KMS-11 (cell line): ENCODE measurements around the gene CBFA2T3.

Source experiments
- H2AFZ ChIP-seq: fragments of 200-600 bp; sonication (generic); 2 replicates; pipeline ENCODE4 v1.6.1; 2016; ENCODE audit warnings: antibody characterized with exemption, mixed run types, low read depth
- H3K27ac ChIP-seq: fragments of 200-600 bp; sonication (generic); 2 replicates; pipeline ENCODE4 v1.6.1; 2016; ENCODE audit warnings: mild to moderate bottlenecking, mixed run types
- H3K27me3 ChIP-seq: fragments of 200-600 bp; sonication (generic); 2 replicates; pipeline ENCODE4 v1.6.1; 2017; ENCODE audit warnings: mild to moderate bottlenecking, low read depth, mixed run types, moderate library complexity; ENCODE audit not compliant: insufficient read depth
- H3K36me3 ChIP-seq: fragments of 200-600 bp; sonication (generic); 2 replicates; pipeline ENCODE4 v1.6.1; 2017; ENCODE audit warnings: mild to moderate bottlenecking, mixed run types; ENCODE audit not compliant: insufficient read depth
- H3K4me1 ChIP-seq: fragments of 200-600 bp; sonication (generic); 2 replicates; pipeline ENCODE4 v1.6.1; 2016; ENCODE audit warnings: mild to moderate bottlenecking, low read depth, mixed run types; ENCODE audit not compliant: poor library complexity, severe bottlenecking
- H3K4me2 ChIP-seq: fragments of 200-600 bp; sonication (generic); 2 replicates; pipeline ENCODE4 v1.7.0; 2016; ENCODE audit warnings: mild to moderate bottlenecking, mixed run types
- H3K4me3 ChIP-seq: fragments of 200-600 bp; sonication (generic); IDR thresholded peaks from 2 replicates; pipeline ENCODE4 v1.6.1; 2017; ENCODE audit warnings: low read depth, low read length, mixed read lengths; ENCODE audit not compliant: insufficient read depth
- H3K79me2 ChIP-seq: fragments of 200-600 bp; sonication (generic); 2 replicates; pipeline ENCODE4 v1.6.1; 2016; ENCODE audit warnings: low read depth, mixed run types; ENCODE audit not compliant: insufficient read depth
- H3K9ac ChIP-seq: fragments of 200-600 bp; sonication (generic); 2 replicates; pipeline ENCODE4 v1.6.1; 2016; ENCODE audit warnings: mild to moderate bottlenecking, mixed run types
- H4K20me1 ChIP-seq: fragments of 200-600 bp; sonication (generic); 2 replicates; pipeline ENCODE4 v1.6.1; 2016; ENCODE audit warnings: mild to moderate bottlenecking, mixed run types; ENCODE audit not compliant: insufficient read depth
- TF ChIP-seq, protein P1 (sequence below): fragments of 200-600 bp; sonication (generic); conservative IDR thresholded peaks from 2 replicates; pipeline ENCODE4 v1.6.1; 2017; ENCODE audit warnings: low read depth, mild to moderate bottlenecking, antibody characterized with exemption, low read length, moderate library complexity, mixed read lengths

The CBFA2T3 gene

DNA sequence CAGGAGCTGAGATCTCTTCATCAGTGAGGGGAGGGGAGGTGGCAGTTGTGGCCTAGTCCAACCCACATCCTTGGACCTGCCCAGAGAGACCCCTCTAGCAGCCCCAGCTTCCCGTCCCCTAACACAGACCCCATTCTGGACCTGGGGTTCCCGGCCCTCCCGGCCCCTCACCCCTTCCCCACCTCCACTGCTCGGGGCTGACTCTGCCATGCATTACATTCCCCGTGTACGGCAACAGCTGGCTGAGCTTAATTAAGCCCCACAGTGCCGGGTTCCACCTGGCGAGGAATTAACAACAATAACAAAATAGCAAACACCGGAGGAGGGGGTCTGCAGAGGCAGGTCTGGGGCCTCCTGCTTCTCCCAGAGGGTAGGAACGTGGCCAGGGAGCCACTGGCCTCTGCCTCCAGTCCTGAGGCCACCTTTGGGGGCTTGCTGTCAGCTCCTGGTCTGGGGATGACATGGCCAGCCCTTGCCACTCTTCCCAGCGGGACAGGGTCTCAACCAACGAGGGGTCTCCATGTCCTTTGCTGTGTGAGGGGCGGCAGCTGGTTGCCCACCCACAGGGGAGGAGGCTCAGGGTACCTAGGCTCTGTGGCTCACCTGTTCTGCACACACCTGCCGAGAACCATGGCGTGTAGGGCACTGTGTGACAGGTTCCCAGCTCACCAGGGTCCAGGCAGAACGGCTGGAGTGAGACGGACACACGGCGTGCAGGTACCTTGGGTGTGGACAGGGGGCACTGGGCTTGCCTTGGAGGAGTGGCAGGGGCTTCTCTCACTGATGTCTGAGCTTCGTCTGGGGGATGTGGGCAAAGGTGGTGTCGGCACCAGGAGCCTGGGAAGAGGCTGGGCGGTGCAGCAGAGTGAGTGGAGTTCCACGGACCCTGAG lies 46.9 kb upstream of the CBFA2T3 start:
- Histone ChIP-seq H3K4me3 (no peak overlapping the region), H4K20me1 (no peaks in the 10 kb centered on the region), H3K36me3 (no peaks in the 10 kb centered on the region), H3K4me2 (no peak overlapping the region), H3K27ac (no peak overlapping the region), H3K4me1 (peaks cover 6% of the 10 kb centered on the region), H3K9ac (no peak overlapping the region), H3K79me2 (no peaks in the 10 kb centered on the region), H2AFZ (no peak overlapping the region), H3K27me3 (peaks cover 95% of the 10 kb centered on the region)
- TF ChIP-seq, protein P1, sequence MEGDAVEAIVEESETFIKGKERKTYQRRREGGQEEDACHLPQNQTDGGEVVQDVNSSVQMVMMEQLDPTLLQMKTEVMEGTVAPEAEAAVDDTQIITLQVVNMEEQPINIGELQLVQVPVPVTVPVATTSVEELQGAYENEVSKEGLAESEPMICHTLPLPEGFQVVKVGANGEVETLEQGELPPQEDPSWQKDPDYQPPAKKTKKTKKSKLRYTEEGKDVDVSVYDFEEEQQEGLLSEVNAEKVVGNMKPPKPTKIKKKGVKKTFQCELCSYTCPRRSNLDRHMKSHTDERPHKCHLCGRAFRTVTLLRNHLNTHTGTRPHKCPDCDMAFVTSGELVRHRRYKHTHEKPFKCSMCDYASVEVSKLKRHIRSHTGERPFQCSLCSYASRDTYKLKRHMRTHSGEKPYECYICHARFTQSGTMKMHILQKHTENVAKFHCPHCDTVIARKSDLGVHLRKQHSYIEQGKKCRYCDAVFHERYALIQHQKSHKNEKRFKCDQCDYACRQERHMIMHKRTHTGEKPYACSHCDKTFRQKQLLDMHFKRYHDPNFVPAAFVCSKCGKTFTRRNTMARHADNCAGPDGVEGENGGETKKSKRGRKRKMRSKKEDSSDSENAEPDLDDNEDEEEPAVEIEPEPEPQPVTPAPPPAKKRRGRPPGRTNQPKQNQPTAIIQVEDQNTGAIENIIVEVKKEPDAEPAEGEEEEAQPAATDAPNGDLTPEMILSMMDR: no peak

DNA sequence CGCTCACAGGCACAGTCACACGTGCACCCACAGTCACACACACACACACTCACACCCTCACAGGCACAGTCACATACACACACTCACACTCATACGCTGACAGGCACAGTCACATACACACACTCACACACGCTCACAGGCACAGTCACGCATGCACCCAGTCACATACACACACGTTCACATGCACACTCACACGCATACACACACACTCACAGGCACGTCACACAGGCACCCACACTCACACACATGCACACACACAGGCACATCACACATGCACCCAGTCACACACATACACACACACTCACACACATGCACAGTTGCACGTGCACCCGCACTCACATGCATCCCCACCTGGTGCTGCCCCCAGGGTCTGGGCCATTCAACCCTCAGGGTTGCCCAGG lies 46.1 kb upstream of the CBFA2T3 start:
- Histone ChIP-seq H3K27ac (no peak overlapping the region), H4K20me1 (no peaks in the 10 kb centered on the region), H3K27me3 (peaks cover 96% of the 10 kb centered on the region), H3K4me1 (peaks cover 6% of the 10 kb centered on the region), H2AFZ (no peak overlapping the region), H3K4me3 (no peak overlapping the region), H3K36me3 (no peaks in the 10 kb centered on the region), H3K4me2 (no peak overlapping the region), H3K79me2 (no peaks in the 10 kb centered on the region), H3K9ac (no peak overlapping the region)
- TF ChIP-seq, protein P1: no peak

DNA sequence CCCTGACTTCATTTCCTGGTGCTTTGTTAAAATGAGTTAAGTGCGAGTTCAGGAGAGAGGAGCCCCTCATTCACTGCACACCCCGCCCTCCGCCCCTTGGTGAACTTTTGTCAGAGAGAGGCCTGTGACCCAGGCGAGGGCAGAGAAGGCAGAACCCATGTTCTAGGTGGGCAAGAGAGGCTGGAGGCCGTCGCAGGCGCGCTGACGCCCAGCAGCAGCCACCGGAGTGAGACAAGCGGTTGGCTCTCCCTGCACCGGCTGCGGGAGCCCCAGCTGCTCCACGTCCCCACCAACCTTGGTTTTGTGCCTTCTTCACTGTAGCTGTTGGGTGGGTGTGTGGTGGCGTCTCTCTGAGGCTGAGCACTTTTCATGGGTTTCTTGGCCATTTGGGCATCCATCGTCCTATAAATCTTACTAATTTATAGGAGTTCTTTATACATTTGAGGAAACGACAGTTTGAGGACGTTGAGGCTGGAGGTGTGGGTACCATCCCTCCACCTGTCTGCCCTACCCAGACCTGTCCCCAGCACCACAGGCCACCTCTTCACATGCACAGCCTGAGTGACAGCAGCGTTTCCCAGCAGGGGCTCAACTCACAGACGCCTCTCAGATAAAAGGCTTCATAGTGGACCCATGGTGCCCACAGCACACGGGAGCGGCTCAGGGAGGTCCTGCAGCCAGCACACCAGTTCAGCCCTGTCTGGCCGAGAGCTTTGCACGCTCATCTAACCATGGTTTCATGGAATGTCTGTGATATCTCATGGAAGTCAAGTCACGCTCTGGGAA lies 45.2 kb upstream of the CBFA2T3 start:
- Histone ChIP-seq H3K4me1 (peaks cover 6% of the 10 kb centered on the region), H4K20me1 (no peaks in the 10 kb centered on the region), H3K9ac (no peak overlapping the region), H2AFZ (no peak overlapping the region), H3K79me2 (no peaks in the 10 kb centered on the region), H3K36me3 (no peaks in the 10 kb centered on the region), H3K27me3 (peaks cover 94% of the 10 kb centered on the region), H3K4me3 (no peak overlapping the region), H3K4me2 (no peak overlapping the region), H3K27ac (no peak overlapping the region)
- TF ChIP-seq, protein P1: no peak

DNA sequence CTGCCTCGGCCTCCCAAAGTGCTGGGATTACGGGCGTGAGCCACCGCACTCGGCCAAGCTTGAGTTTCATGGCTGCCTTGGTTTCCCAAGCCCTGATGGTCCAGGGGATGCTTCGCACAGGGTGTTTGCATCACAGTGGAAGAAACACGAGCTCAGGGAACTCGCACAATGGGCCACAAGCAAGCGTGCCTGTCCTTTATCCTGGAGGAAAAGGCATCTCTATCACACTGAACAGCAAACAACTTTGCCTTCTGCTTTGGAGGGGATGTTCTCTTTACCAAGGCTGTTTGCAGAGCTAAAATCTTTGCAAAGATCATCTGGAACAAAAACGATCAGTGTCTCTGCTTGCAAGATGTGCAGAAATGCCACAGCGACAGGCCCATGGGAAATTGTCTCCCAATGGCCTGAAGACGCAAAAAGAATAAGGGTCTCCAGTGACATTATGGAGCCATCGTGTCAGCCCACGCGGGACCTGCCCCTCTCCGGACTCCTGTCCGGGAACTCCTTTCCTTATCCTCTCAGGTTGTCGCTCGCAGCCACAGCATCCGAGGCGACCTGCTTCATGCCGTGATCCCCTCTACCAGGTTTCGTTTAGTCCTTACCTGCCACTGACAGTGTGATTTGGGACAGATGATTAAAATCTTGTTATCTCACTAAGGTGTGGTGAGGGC lies 44.1 kb upstream of the CBFA2T3 start:
- no peak overlapping the region for H3K4me3 ChIP-seq
- H3K79me2 ChIP-seq: no peaks in the 10 kb centered on the region
- no peaks in the 10 kb centered on the region for H3K36me3 ChIP-seq
- H3K27ac ChIP-seq: no peak overlapping the region
- no peaks in the 10 kb centered on the region for H4K20me1 ChIP-seq
- no peak overlapping the region for H3K4me2 ChIP-seq
- no peak overlapping the region for H2AFZ ChIP-seq
- peaks cover 91% of the 10 kb centered on the region for H3K27me3 ChIP-seq
- TF ChIP-seq, protein P1: no peak
- H3K9ac ChIP-seq: no peak overlapping the region
- peaks cover 6% of the 10 kb centered on the region for H3K4me1 ChIP-seq
